RPMI8226 (cell line): Measurements from ENCODE around the gene IL1RAPL1.
A peak's percentile ranks its signal among the peaks of the same experiment; 100 is the strongest.

Experiments
- DNase-seq: peaks from one replicate; pipeline ENCODE4 v3.0.0-alpha.2; 2015

Gene IL1RAPL1

GRCh38 chrX:28586981-28587551, at the start of gene IL1RAPL1:
IL1RAPL1 (plus strand) TSS chrX:28587446.
- DNase-seq = no peak

GRCh38 chrX:28542791-28543190, 44.5 kb upstream of the IL1RAPL1 start:
- no peak for DNase-seq

GRCh38 chrX:28549838-28550237, 37.4 kb upstream of the IL1RAPL1 start:
- no peak for DNase-seq

GRCh38 chrX:28550331-28550872, 36.8 kb upstream of the IL1RAPL1 start:
- DNase-seq = peak; percentile 5

GRCh38 chrX:28552322-28552721, 34.9 kb upstream of the IL1RAPL1 start:
- DNase-seq = no peak

- DNase-seq = no peak
These were observed 34.1 kb upstream of the IL1RAPL1 start for GRCh38 chrX:28552882-28553829.

GRCh38 chrX:28576117-28576516, 11.1 kb upstream of the IL1RAPL1 start:
- DNase-seq = no peak

- DNase-seq = no peak
These were observed 5.7 kb upstream of the IL1RAPL1 start for GRCh38 chrX:28581522-28581921.

- DNase-seq = no peak
These were observed 4.7 kb upstream of the IL1RAPL1 start for GRCh38 chrX:28582511-28582910.

- no peak for DNase-seq
These were observed 3.2 kb upstream of the IL1RAPL1 start for GRCh38 chrX:28584025-28584424.

- no peak for DNase-seq
These were observed 1.5 kb upstream of the IL1RAPL1 start for GRCh38 chrX:28585767-28586166.

- no peak for DNase-seq
These were observed 960 bp upstream of the IL1RAPL1 start for GRCh38 chrX:28586286-28586685.

- DNase-seq = no peak
These were observed 1.8 kb downstream of the IL1RAPL1 start for GRCh38 chrX:28589046-28589445.

GRCh38 chrX:28590396-28590795, 3.1 kb downstream of the IL1RAPL1 start:
- DNase-seq = no peak

- no peak for DNase-seq
These were observed 4.3 kb downstream of the IL1RAPL1 start for GRCh38 chrX:28591542-28591941.

GRCh38 chrX:28595346-28595745, 8.1 kb downstream of the IL1RAPL1 start:
- no peak for DNase-seq

- DNase-seq = no peak
These were observed 12.7 kb downstream of the IL1RAPL1 start for GRCh38 chrX:28599957-28600356.

- DNase-seq = no peak
These were observed 21.8 kb downstream of the IL1RAPL1 start for GRCh38 chrX:28609003-28609402.

GRCh38 chrX:28609917-28610613, 22.8 kb downstream of the IL1RAPL1 start:
- DNase-seq = no peak

- no peak for DNase-seq
These were observed 23.5 kb downstream of the IL1RAPL1 start for GRCh38 chrX:28610746-28611145.

GRCh38 chrX:28613558-28613957, 26.3 kb downstream of the IL1RAPL1 start:
- no peak for DNase-seq

GRCh38 chrX:28625223-28625622, 38.0 kb downstream of the IL1RAPL1 start:
- no peak for DNase-seq

- DNase-seq = no peak
These were observed 39.3 kb downstream of the IL1RAPL1 start for GRCh38 chrX:28626515-28626914.
